H1 (cell line): Measurements from ENCODE around the gene MCF2L2. TPM values are rescaled to one million over a fixed set of nuclear protein-coding genes. Genes with fewer than 3 reads are reported as not detected.

Source experiments
- CTCF ChIA-PET: fragments of 300-600 bp; sonication (Branson Sonifier 250); formaldehyde crosslinking; loops from one replicate; lab custom pipeline; 2021; ENCODE audit not compliant: partially characterized antibody; lab: Charles Lee
- POLR2A ChIA-PET: fragments of 300-600 bp; sonication (Branson Sonifier 250); formaldehyde crosslinking; loops from one replicate; lab custom pipeline; 2021; ENCODE audit warnings: inconsistent platforms; ENCODE audit not compliant: partially characterized antibody; lab: Charles Lee
- DNase-seq, 2 experiments: peaks; one replicate each; pipeline versions ENCODE4 v3.0.0 to v3.0.0-alpha.2; 2010 to 2022; ENCODE audit warnings: low spot score in 2 of 2, low read depth in 1 of 2, mixed read lengths in 1 of 2
- FAIRE-seq: peaks from 2 replicates; lab custom pipeline; 2011; peaks lifted over from hg19 to GRCh38; lab: Jason Lieb, UNC
- H2AFZ ChIP-seq: 2 replicates; pipeline ENCODE4 v1.8.1; 2012; ENCODE audit warnings: low read length, inconsistent platforms
- H2AK5ac ChIP-seq: 2 replicates; pipeline ENCODE4 v1.6.1; 2013; ENCODE audit warnings: low read depth, low read length
- H2BK120ac ChIP-seq: replicated peaks from 2 replicates; pipeline ENCODE3; 2013; ENCODE audit warnings: low read depth, low read length, inconsistent platforms
- H2BK12ac ChIP-seq: 2 replicates; pipeline ENCODE4 v1.6.1; 2013; ENCODE audit warnings: low read depth, low read length
- H2BK15ac ChIP-seq: 2 replicates; pipeline ENCODE4 v1.6.1; 2013; ENCODE audit warnings: low read length
- H2BK20ac ChIP-seq: 2 replicates; pipeline ENCODE4 v1.6.1; 2013; ENCODE audit warnings: low read length
- H2BK5ac ChIP-seq: 2 replicates; pipeline ENCODE4 v1.6.1; 2013; ENCODE audit warnings: low read depth, low read length
- H3K14ac ChIP-seq: 2 replicates; pipeline ENCODE4 v1.6.1; 2013; ENCODE audit warnings: inconsistent platforms; ENCODE audit not compliant: insufficient read length
- H3K18ac ChIP-seq: 2 replicates; pipeline ENCODE4 v1.6.1; 2013; ENCODE audit warnings: low read length; ENCODE audit errors: extremely low read depth
- H3K23ac ChIP-seq: 2 replicates; pipeline ENCODE4 v1.6.1; 2013; ENCODE audit warnings: inconsistent platforms; ENCODE audit not compliant: insufficient read length
- H3K23me2 ChIP-seq: 2 replicates; pipeline ENCODE4 v1.6.1; 2013; ENCODE audit warnings: low read depth, low read length
- H3K27ac ChIP-seq: 2 replicates; pipeline ENCODE4 v1.6.1; 2011; ENCODE audit warnings: low read depth, low read length, inconsistent platforms
- H3K27me3 ChIP-seq, 4 experiments: replicated peaks in 1 of 4; 1 replicate in 1 of 4; 2 replicates in 3 of 4; pipeline versions ENCODE4 v1.6.1 to v1.8.1; 2011 to 2013; ENCODE audit warnings: low read length in 3 of 4, mild to moderate bottlenecking in 3 of 4, inconsistent platforms in 2 of 4, mixed read lengths in 2 of 4, moderate library complexity in 1 of 4; ENCODE audit not compliant: control insufficient read depth in 3 of 4, insufficient read depth in 3 of 4; ENCODE audit errors: extremely low read depth in 1 of 4
- H3K36me3 ChIP-seq, 4 experiments: 2 replicates each; pipeline versions ENCODE4 v1.6.1 to v1.8.1; 2011 to 2013; ENCODE audit warnings: mild to moderate bottlenecking in 4 of 4, low read length in 3 of 4, moderate library complexity in 2 of 4, control low read depth in 1 of 4, inconsistent platforms in 1 of 4; ENCODE audit not compliant: insufficient read depth in 4 of 4, control insufficient read depth in 2 of 4
- H3K4ac ChIP-seq: replicated peaks from 2 replicates; pipeline ENCODE3; 2013; ENCODE audit warnings: low read length, low read depth, mixed read lengths, inconsistent platforms; ENCODE audit not compliant: insufficient read length
- H3K4me1 ChIP-seq, 4 experiments: replicated peaks in 1 of 4; 1 replicate in 1 of 4; 2 replicates in 3 of 4; pipeline versions ENCODE4 v1.6.1 to v1.8.1; 2011 to 2013; ENCODE audit warnings: low read length in 3 of 4, inconsistent platforms in 2 of 4, mixed read lengths in 1 of 4; ENCODE audit not compliant: insufficient read depth in 4 of 4, control insufficient read depth in 3 of 4
- H3K4me2 ChIP-seq, 2 experiments: 2 replicates each; pipeline versions ENCODE4 v1.6.1 to v1.8.1; 2011 to 2013; ENCODE audit warnings: low read depth in 2 of 2, low read length in 2 of 2, control low read depth in 1 of 2, inconsistent platforms in 1 of 2, mild to moderate bottlenecking in 1 of 2; ENCODE audit not compliant: insufficient read depth in 1 of 2
- H3K4me3 ChIP-seq, 4 experiments: fragments of 200-600, 300-600 bp in 1 of 4; sonication (generic), shearing (Covaris generic), sonication (Bioruptor Twin) in 1 of 4; 2 replicates each; pipeline versions ENCODE4 v1.5.1 to v1.8.1; 2011 to 2016; ENCODE audit warnings: low read length in 4 of 4, low read depth in 3 of 4, control low read depth in 2 of 4, inconsistent platforms in 2 of 4, mild to moderate bottlenecking in 2 of 4, mixed read lengths in 1 of 4, moderate library complexity in 1 of 4; ENCODE audit not compliant: insufficient read depth in 2 of 4; ENCODE audit errors: extremely low read depth in 1 of 4
- H3K56ac ChIP-seq: replicated peaks from 2 replicates; pipeline ENCODE3; 2013; ENCODE audit warnings: low read depth, mild to moderate bottlenecking, mixed read lengths, low read length, inconsistent platforms; ENCODE audit not compliant: insufficient read length
- H3K79me1 ChIP-seq: 2 replicates; pipeline ENCODE4 v1.6.1; 2013; ENCODE audit warnings: low read depth, low read length, control low read depth
- H3K79me2 ChIP-seq, 2 experiments: 2 replicates each; pipeline versions ENCODE4 v1.6.1 to v1.8.1; 2012 to 2013; ENCODE audit warnings: low read length in 2 of 2, mild to moderate bottlenecking in 2 of 2, inconsistent platforms in 1 of 2; ENCODE audit not compliant: insufficient read depth in 2 of 2, control insufficient read depth in 1 of 2
- H3K9ac ChIP-seq, 4 experiments: replicated peaks in 1 of 4; 1 replicate in 1 of 4; 2 replicates in 3 of 4; pipeline versions ENCODE4 v1.6.1 to v1.8.1; 2011 to 2013; ENCODE audit warnings: low read depth in 3 of 4, low read length in 3 of 4, control low read depth in 2 of 4, mild to moderate bottlenecking in 2 of 4, moderate library complexity in 2 of 4, inconsistent platforms in 1 of 4; ENCODE audit errors: extremely low read depth in 1 of 4
- H3K9me3 ChIP-seq, 2 experiments: 2 replicates each; pipeline versions ENCODE4 v1.6.1 to v1.8.1; 2012 to 2013; ENCODE audit warnings: mild to moderate bottlenecking in 2 of 2, moderate library complexity in 2 of 2, control low read depth in 1 of 2, inconsistent platforms in 1 of 2, low read depth in 1 of 2, low read length in 1 of 2, mixed read lengths in 1 of 2; ENCODE audit not compliant: insufficient read depth in 2 of 2
- H4K20me1 ChIP-seq, 2 experiments: replicated peaks in 1 of 2; 2 replicates each; pipeline versions ENCODE3 to v1.8.1; 2011 to 2013; ENCODE audit warnings: inconsistent platforms in 2 of 2, low read length in 2 of 2, mild to moderate bottlenecking in 1 of 2; ENCODE audit not compliant: insufficient read depth in 2 of 2, control insufficient read depth in 1 of 2
- H4K5ac ChIP-seq: 2 replicates; pipeline ENCODE4 v1.6.1; 2013; ENCODE audit warnings: low read length, low read depth, mixed read lengths, inconsistent platforms; ENCODE audit not compliant: insufficient read length
- H4K8ac ChIP-seq: 2 replicates; pipeline ENCODE4 v1.8.0; 2013; ENCODE audit warnings: mild to moderate bottlenecking, moderate library complexity, low read length, inconsistent platforms; ENCODE audit not compliant: insufficient read depth; ENCODE audit errors: extremely low read depth
- H4K91ac ChIP-seq: replicated peaks from 2 replicates; pipeline ENCODE3; 2013; ENCODE audit warnings: low read length, mixed read lengths, inconsistent platforms; ENCODE audit not compliant: insufficient read length
- ASH2L ChIP-seq: fragments of 200-600, 300-600 bp; sonication (generic); IDR thresholded peaks from one replicate; pipeline ENCODE4 v1.7.1; 2017; ENCODE audit warnings: low read length
- CBX5 ChIP-seq: fragments of 300-800, 300-1000 bp; sonication (generic); IDR thresholded peaks from 2 replicates; pipeline ENCODE4 v1.7.1; 2016; ENCODE audit warnings: antibody characterized with exemption, low read length, low read depth
- CREB1 ChIP-seq: IDR thresholded peaks from 2 replicates; pipeline ENCODE4 v1.6.1; 2012; ENCODE audit warnings: inconsistent platforms
- GTF2F1 ChIP-seq: IDR thresholded peaks from 2 replicates; pipeline ENCODE4 v1.6.1; 2012; ENCODE audit warnings: low read depth, low read length, improper control_type of control experiment, borderline replicate concordance
- HDAC2 ChIP-seq, 2 experiments: fragments of 300-600 bp in 1 of 2; sonication (generic) in 1 of 2; IDR thresholded peaks; 2 replicates each; pipeline ENCODE4 v1.6.1; 2011 to 2012; ENCODE audit warnings: low read depth in 2 of 2, low read length in 2 of 2, mild to moderate bottlenecking in 2 of 2, moderate library complexity in 2 of 2, borderline replicate concordance in 1 of 2, inconsistent platforms in 1 of 2
- JUND ChIP-seq: IDR thresholded peaks from 2 replicates; pipeline ENCODE4 v1.6.1; 2011; ENCODE audit warnings: mild to moderate bottlenecking, improper control_type of control experiment, low read length
- NANOG ChIP-seq: IDR thresholded peaks from 2 replicates; pipeline ENCODE4 v1.6.1; 2011; ENCODE audit warnings: low read length, low read depth, mild to moderate bottlenecking, inconsistent platforms; ENCODE audit not compliant: insufficient read depth, poor library complexity, severe bottlenecking
- POLR2A ChIP-seq, 2 experiments: IDR thresholded peaks; 1 replicate in 1 of 2; 2 replicates in 1 of 2; pipeline ENCODE4 v1.6.1; 2011; ENCODE audit warnings: low read depth in 2 of 2, low read length in 2 of 2, mild to moderate bottlenecking in 2 of 2; ENCODE audit errors: control extremely low read depth in 1 of 2
- RFX5 ChIP-seq: IDR thresholded peaks from 2 replicates; pipeline ENCODE4 v1.6.1; 2011; ENCODE audit warnings: low read depth, low read length, improper control_type of control experiment, borderline replicate concordance
- SIX5 ChIP-seq: IDR thresholded peaks from 2 replicates; pipeline ENCODE4 v1.6.1; 2011; ENCODE audit warnings: mild to moderate bottlenecking, low read depth, low read length
- SP2 ChIP-seq: IDR thresholded peaks from 2 replicates; pipeline ENCODE4 v1.6.1; 2012; ENCODE audit warnings: mild to moderate bottlenecking, low read length, inconsistent platforms
- SP4 ChIP-seq: IDR thresholded peaks from 2 replicates; pipeline ENCODE4 v1.6.1; 2012; ENCODE audit warnings: low read length, inconsistent platforms
- SRF ChIP-seq: IDR thresholded peaks from 2 replicates; pipeline ENCODE4 v1.6.1; 2011; ENCODE audit warnings: mild to moderate bottlenecking, low read depth, low read length, moderate library complexity
- TAF1 ChIP-seq: IDR thresholded peaks from 2 replicates; pipeline ENCODE4 v1.6.1; 2011; ENCODE audit warnings: mild to moderate bottlenecking, low read depth, low read length
- WGBS, 2 experiments: shearing (Covaris generic) in 1 of 2; methylation state at CpG; one replicate each; pipeline versions ENCODE4 v1.1.6 to v1.1.7; 2013 to 2015; ENCODE audit warnings: low lambda C conversion rate in 2 of 2, mixed read lengths in 2 of 2, inconsistent platforms in 1 of 2, low coverage in 1 of 2, missing lambda C conversion rate in 1 of 2; ENCODE audit not compliant: insufficient replicate concordance in 2 of 2, insufficient coverage in 1 of 2, insufficient read length in 1 of 2; ENCODE audit errors: extremely low coverage in 1 of 2, missing lambda C conversion rate in 1 of 2; 5-methylcytosine and 5-hydroxymethylcytosine counted together
- polyA plus RNA-seq, 7 experiments: library from polyadenylated mRNA; depleted of rRNA in 3 of 7; stranded (reverse) in 5 of 7; unstranded in 2 of 7; fragments of >200 nt in 5 of 7; fragments of 200-250 nt in 2 of 7; gene quantifications; 1 replicate in 5 of 7; 2 replicates in 1 of 7; 4 replicates in 1 of 7; pipeline versions ENCODE4 v1.2.1 to v1.2.3, GENCODE V29; 2011 to 2013; ENCODE audit warnings: missing spikeins in 2 of 7, mixed read lengths in 2 of 7
- total RNA-seq: library from RNA; stranded (reverse); fragmentation: NEBNext Ultra II Directional; extraction: Animal tissue kit (Norgen Biotek cat#: 25700); gene quantifications from 2 replicates; pipeline ENCODE4 v1.2.1, GENCODE V29; 2021
- TF ChIP-seq, protein P1 (sequence below): IDR thresholded peaks from 2 replicates; pipeline ENCODE4 v1.6.1; 2012; ENCODE audit warnings: inconsistent platforms

The MCF2L2 gene
- total and polyA plus RNA-seq, 2 of the 8 experiments (the other 6 are each of a cell fraction or from before 2014, with no cell fraction given) = 4.1 to 13.7 TPM

DNA sequence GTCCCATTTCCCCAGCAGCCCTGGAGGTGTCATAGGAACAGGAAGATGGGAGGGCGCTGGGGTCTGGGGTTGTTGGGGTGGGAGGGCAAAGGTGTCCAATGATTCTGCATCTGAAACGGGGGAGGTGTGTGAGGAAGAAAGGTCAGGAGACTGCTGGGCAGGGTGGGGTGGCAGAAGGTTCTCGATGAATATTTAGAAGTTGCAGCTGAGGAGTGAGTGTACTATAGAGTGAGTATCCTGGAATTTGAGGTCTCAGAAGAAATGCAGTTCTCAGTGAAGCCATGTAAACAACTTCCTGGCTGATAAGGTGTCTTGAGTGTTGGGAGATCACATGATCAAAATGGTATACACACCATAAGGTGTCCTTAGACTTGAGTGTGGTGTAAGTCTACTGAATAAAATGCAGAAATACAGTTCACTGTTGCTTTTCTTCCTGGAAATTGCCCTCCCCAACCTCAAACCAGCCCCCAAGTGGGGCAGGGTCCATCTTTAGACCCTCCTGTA, 165.5 kb downstream of the MCF2L2 start:
- CTCF ChIA-PET = interaction anchor here (0.8 to 1.3 kb wide), 2 partner anchors 119 to 237 kb away, joined by 5 read pairs; no protein-coding TSS in a partner anchor
- Histone ChIP-seq H2BK12ac (no peak overlapping the region), H3K9ac (no peak overlapping the region), H4K8ac (no peak overlapping the region), H4K20me1 (peaks cover 0 to 2% of the 10 kb centered on the region in 2 experiments), H3K27me3 (no peaks in the 10 kb centered on the region), H4K5ac (no peak overlapping the region), H2BK15ac (no peak overlapping the region), H4K91ac (no peak overlapping the region), H2BK20ac (no peak overlapping the region), H3K18ac (no peak overlapping the region), H3K4me1 (peaks cover 15 to 36% (median 21%) of the 10 kb centered on the region in 4 experiments), H3K4ac (no peak overlapping the region), H3K27ac (no peak overlapping the region), H3K23ac (no peak overlapping the region), H3K9me3 (no peaks in the 10 kb centered on the region), H2BK5ac (no peak overlapping the region), H3K36me3 (no peaks in the 10 kb centered on the region), H2AFZ (no peak overlapping the region), H3K14ac (no peak overlapping the region), H3K79me2 (peaks cover 0 to 14% of the 10 kb centered on the region in 2 experiments; a peak in 1 of 4 replicates), H3K56ac (no peak overlapping the region), H2AK5ac (no peak overlapping the region), H3K79me1 (0 out of 2 replicates have a peak, but pooled peaks cover 3% of the 10 kb centered on the region), H3K23me2 (no peaks in the 10 kb centered on the region; the same call in 1 of the 2 replicates), H2BK120ac (no peak overlapping the region), H3K4me2 (no peak overlapping the region; a peak in 1 of 4 replicates), H3K4me3 (no peak overlapping the region)
- POLR2A ChIA-PET = interaction anchor here (1.4 to 1.5 kb wide), 2 partner anchors 10 to 14 kb away, joined by 4 to 5 read pairs; partner anchors contain the start of gene B3GNT5
- DNase-seq = no peak
- 80% methylated on average over 2 of the region's 3 CpGs; no CpG with 5 or more reads in 1 of the 2 experiments for WGBS, 2 experiments
- FAIRE-seq = no peak
- TF ChIP-seq SRF (no peak), TAF1 (no peak), SP2 (no peak), JUND (no peak), NANOG (no peak), SIX5 (no peak), ASH2L (no peak), GTF2F1 (no peak), POLR2A (IDR thresholded peaks at IDR 0.05; ENCODE audit: control extremely low read depth in 1 of 2, low read depth in 2 of 2, low read length in 2 of 2) (no peak), HDAC2 (IDR thresholded peaks at IDR 0.05; ENCODE audit: borderline replicate concordance in 1 of 2, low read depth in 2 of 2, low read length in 2 of 2) (no peak), SP4 (no peak), RFX5 (no peak), CREB1 (no peak), CBX5 (no peak)
- TF ChIP-seq, protein P1, sequence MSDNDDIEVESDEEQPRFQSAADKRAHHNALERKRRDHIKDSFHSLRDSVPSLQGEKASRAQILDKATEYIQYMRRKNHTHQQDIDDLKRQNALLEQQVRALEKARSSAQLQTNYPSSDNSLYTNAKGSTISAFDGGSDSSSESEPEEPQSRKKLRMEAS = no peak
